IPS-18a (cell line): Measurements from ENCODE around the gene TMA7.

Experiments
- H3K27ac ChIP-seq: one replicate; pipeline ENCODE4 v1.5.1; 2013; ENCODE audit warnings: low read length
- H3K27me3 ChIP-seq: one replicate; pipeline ENCODE4 v1.6.1; 2013; ENCODE audit warnings: mild to moderate bottlenecking, low read length; ENCODE audit not compliant: control insufficient read depth, insufficient read depth
- H3K36me3 ChIP-seq: one replicate; pipeline ENCODE4 v1.6.1; 2013; ENCODE audit warnings: low read depth, low read length; ENCODE audit not compliant: control insufficient read depth
- H3K4me1 ChIP-seq: one replicate; pipeline ENCODE4 v1.6.1; 2013; ENCODE audit warnings: low read depth, low read length; ENCODE audit not compliant: control insufficient read depth
- H3K4me3 ChIP-seq: one replicate; pipeline ENCODE4 v1.5.1; 2013; ENCODE audit warnings: low read length
- H3K9ac ChIP-seq: one replicate; pipeline ENCODE4 v1.6.1; 2013; ENCODE audit warnings: mild to moderate bottlenecking, low read length, moderate library complexity
- H3K9me3 ChIP-seq: one replicate; pipeline ENCODE4 v1.6.1; 2013; ENCODE audit warnings: low read depth, low read length; ENCODE audit not compliant: control insufficient read depth

Gene TMA7

GRCh38 chr3:48426944-48427629, 13.0 kb upstream of the TMA7 start:
- peaks cover 16% of the 10 kb centered on the region for H3K36me3 ChIP-seq
- H3K9me3 ChIP-seq: no peaks in the 10 kb centered on the region
- no peak overlapping the region for H3K27ac ChIP-seq
- no peak overlapping the region for H3K4me3 ChIP-seq
- H3K4me1 ChIP-seq: peaks cover 14% of the 10 kb centered on the region
- H3K9ac ChIP-seq: no peak overlapping the region
- no peaks in the 10 kb centered on the region for H3K27me3 ChIP-seq

- peak overlapping the region; percentile 76 for H3K4me3 ChIP-seq
- H3K9ac ChIP-seq: no peak overlapping the region
- no peak overlapping the region for H3K27ac ChIP-seq
- H3K27me3 ChIP-seq: no peaks in the 10 kb centered on the region
- peaks cover 17% of the 10 kb centered on the region for H3K4me1 ChIP-seq
- no peaks in the 10 kb centered on the region for H3K9me3 ChIP-seq
- peaks cover 22% of the 10 kb centered on the region for H3K36me3 ChIP-seq
These were observed 12.5 kb upstream of the TMA7 start for GRCh38 chr3:48427630-48427962.

GRCh38 chr3:48428088-48428571, 11.9 kb upstream of the TMA7 start:
- Histone ChIP-seq H3K4me1 (peaks cover 17% of the 10 kb centered on the region), H3K9me3 (no peaks in the 10 kb centered on the region), H3K27ac (no peak overlapping the region), H3K4me3 (peak overlapping the region; percentile 76), H3K27me3 (no peaks in the 10 kb centered on the region), H3K9ac (peak overlapping the region; percentile 60), H3K36me3 (peaks cover 22% of the 10 kb centered on the region)

GRCh38 chr3:48428572-48429316, 11.3 kb upstream of the TMA7 start:
- Histone ChIP-seq H3K4me1 (peaks cover 17% of the 10 kb centered on the region), H3K9ac (peak overlapping the region; percentile 79), H3K4me3 (peak overlapping the region; percentile 76), H3K36me3 (peaks cover 19% of the 10 kb centered on the region), H3K27ac (peak overlapping the region; percentile 38), H3K27me3 (no peaks in the 10 kb centered on the region), H3K9me3 (no peaks in the 10 kb centered on the region)

- Histone ChIP-seq H3K27ac (peak overlapping the region; percentile 38), H3K36me3 (peaks cover 21% of the 10 kb centered on the region), H3K4me1 (peaks cover 17% of the 10 kb centered on the region)
These were observed 10.6 kb upstream of the TMA7 start for GRCh38 chr3:48429317-48429959.

GRCh38 chr3:48429960-48430707, 9.9 kb upstream of the TMA7 start, which contains the start of gene PLXNB1:
TSS of gene PLXNB1 (minus strand) at chr3:48430086. CDS start at chr3:48424611, 5,475 bp downstream.
- peak within 1 kb of the TSS; percentile 76 for H3K4me3 ChIP-seq
- H3K4me1 ChIP-seq: peaks cover 17% of the 10 kb centered on the region
- H3K36me3 ChIP-seq: peaks cover 20% of the 10 kb centered on the region
- H3K9me3 ChIP-seq: no peaks in the 10 kb centered on the region
- peak within 1 kb of the TSS; percentile 79 for H3K9ac ChIP-seq
- no peaks in the 10 kb centered on the region for H3K27me3 ChIP-seq
- H3K27ac ChIP-seq: peak within 1 kb of the TSS; percentile 38

More at GRCh38 chr3:48429317-48429959, 10.6 kb upstream of the TMA7 start:
- peak overlapping the region; percentile 76 for H3K4me3 ChIP-seq
- no peaks in the 10 kb centered on the region for H3K9me3 ChIP-seq
- H3K27me3 ChIP-seq: no peaks in the 10 kb centered on the region
- peak overlapping the region; percentile 79 for H3K9ac ChIP-seq

- Histone ChIP-seq H3K4me1 (peaks cover 17% of the 10 kb centered on the region), H3K9me3 (no peaks in the 10 kb centered on the region), H3K4me3 (peak overlapping the region; percentile 76), H3K27ac (no peak overlapping the region), H3K9ac (no peak overlapping the region), H3K36me3 (peaks cover 20% of the 10 kb centered on the region), H3K27me3 (no peaks in the 10 kb centered on the region)
These were observed 9.4 kb upstream of the TMA7 start for GRCh38 chr3:48430708-48431101.

- H3K27me3 ChIP-seq: no peaks in the 10 kb centered on the region
- no peak overlapping the region for H3K9ac ChIP-seq
- H3K4me1 ChIP-seq: peaks cover 17% of the 10 kb centered on the region
- no peak overlapping the region for H3K4me3 ChIP-seq
- no peaks in the 10 kb centered on the region for H3K9me3 ChIP-seq
- H3K27ac ChIP-seq: no peak overlapping the region
- peaks cover 20% of the 10 kb centered on the region for H3K36me3 ChIP-seq
These were observed 8.6 kb upstream of the TMA7 start for GRCh38 chr3:48431224-48432029.

GRCh38 chr3:48432411-48433371, 7.4 kb upstream of the TMA7 start:
- Histone ChIP-seq H3K4me3 (no peak overlapping the region), H3K4me1 (peaks cover 13% of the 10 kb centered on the region), H3K9ac (no peak overlapping the region), H3K36me3 (peaks cover 20% of the 10 kb centered on the region), H3K27ac (no peak overlapping the region), H3K9me3 (no peaks in the 10 kb centered on the region), H3K27me3 (no peaks in the 10 kb centered on the region)
